ENCODE results near the gene LTBP1.
A peak's percentile ranks its signal among the peaks of the same experiment; 100 is the strongest.

The LTBP1 gene, protein sequence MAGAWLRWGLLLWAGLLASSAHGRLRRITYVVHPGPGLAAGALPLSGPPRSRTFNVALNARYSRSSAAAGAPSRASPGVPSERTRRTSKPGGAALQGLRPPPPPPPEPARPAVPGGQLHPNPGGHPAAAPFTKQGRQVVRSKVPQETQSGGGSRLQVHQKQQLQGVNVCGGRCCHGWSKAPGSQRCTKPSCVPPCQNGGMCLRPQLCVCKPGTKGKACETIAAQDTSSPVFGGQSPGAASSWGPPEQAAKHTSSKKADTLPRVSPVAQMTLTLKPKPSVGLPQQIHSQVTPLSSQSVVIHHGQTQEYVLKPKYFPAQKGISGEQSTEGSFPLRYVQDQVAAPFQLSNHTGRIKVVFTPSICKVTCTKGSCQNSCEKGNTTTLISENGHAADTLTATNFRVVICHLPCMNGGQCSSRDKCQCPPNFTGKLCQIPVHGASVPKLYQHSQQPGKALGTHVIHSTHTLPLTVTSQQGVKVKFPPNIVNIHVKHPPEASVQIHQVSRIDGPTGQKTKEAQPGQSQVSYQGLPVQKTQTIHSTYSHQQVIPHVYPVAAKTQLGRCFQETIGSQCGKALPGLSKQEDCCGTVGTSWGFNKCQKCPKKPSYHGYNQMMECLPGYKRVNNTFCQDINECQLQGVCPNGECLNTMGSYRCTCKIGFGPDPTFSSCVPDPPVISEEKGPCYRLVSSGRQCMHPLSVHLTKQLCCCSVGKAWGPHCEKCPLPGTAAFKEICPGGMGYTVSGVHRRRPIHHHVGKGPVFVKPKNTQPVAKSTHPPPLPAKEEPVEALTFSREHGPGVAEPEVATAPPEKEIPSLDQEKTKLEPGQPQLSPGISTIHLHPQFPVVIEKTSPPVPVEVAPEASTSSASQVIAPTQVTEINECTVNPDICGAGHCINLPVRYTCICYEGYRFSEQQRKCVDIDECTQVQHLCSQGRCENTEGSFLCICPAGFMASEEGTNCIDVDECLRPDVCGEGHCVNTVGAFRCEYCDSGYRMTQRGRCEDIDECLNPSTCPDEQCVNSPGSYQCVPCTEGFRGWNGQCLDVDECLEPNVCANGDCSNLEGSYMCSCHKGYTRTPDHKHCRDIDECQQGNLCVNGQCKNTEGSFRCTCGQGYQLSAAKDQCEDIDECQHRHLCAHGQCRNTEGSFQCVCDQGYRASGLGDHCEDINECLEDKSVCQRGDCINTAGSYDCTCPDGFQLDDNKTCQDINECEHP (N-terminal part only)

DNA sequence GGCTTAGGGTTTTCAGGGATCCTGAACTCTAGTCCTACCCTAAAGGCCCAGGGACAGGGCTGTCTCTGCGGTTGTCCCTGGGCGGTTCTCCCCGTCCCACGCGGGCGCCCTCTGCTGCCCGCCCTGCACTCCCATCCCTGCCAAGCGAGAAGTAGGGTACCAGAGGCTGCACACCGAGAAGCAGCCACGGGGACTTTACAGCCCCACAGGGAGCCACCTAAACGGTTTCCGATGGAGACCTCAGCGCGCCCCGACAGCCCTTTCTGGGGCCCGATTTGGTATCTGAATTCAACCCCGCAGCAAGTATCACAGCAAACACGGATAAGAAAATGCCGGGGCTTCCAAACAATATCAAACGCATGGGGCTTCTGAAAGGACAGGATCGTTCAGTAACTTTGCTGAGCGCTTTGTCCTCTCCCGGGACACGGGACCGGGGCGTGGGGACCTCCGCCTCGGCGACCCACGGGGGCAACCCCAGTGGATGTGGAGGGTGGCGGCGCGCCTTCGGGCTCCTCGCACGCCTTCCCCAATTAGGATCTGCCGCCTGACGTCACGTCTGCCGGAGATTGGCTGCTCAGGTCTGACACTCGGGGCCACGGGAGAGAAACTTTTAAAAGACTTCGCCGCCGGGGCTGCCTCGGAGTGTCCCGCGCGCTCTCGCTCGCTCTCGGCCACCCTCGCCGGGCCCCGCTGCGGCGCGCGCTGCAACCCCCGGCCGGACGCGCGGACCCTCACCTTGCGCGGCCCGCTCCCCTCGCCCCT is at the start of gene LTBP1:
Gene LTBP1 (plus strand): TSS at position 640 of the 762 bp plus-strand sequence. CDS start 372 bp downstream, outside the sequence.
- H3K4me3 ChIP-seq (ENCODE audit: low read depth, low read length) = peak within 1 kb of the TSS; percentile 74
- POLR2A ChIA-PET = interaction anchor here (1.2 kb wide), 1 partner anchor 68 kb away, joined by 3 read pairs; no protein-coding TSS in a partner anchor
- CTCF ChIA-PET = interaction anchor here (3.0 kb wide), 1 partner anchor 173 kb away, joined by 13 read pairs; no protein-coding TSS in a partner anchor
- TF ChIP-seq, protein P1, sequence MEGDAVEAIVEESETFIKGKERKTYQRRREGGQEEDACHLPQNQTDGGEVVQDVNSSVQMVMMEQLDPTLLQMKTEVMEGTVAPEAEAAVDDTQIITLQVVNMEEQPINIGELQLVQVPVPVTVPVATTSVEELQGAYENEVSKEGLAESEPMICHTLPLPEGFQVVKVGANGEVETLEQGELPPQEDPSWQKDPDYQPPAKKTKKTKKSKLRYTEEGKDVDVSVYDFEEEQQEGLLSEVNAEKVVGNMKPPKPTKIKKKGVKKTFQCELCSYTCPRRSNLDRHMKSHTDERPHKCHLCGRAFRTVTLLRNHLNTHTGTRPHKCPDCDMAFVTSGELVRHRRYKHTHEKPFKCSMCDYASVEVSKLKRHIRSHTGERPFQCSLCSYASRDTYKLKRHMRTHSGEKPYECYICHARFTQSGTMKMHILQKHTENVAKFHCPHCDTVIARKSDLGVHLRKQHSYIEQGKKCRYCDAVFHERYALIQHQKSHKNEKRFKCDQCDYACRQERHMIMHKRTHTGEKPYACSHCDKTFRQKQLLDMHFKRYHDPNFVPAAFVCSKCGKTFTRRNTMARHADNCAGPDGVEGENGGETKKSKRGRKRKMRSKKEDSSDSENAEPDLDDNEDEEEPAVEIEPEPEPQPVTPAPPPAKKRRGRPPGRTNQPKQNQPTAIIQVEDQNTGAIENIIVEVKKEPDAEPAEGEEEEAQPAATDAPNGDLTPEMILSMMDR (IDR thresholded peaks at IDR 0.05; ENCODE audit: insufficient read depth, low read length, missing control alignments) = peak; percentile 96
- DNase-seq (ENCODE audit: low read depth, low spot score) = no peak

DNA sequence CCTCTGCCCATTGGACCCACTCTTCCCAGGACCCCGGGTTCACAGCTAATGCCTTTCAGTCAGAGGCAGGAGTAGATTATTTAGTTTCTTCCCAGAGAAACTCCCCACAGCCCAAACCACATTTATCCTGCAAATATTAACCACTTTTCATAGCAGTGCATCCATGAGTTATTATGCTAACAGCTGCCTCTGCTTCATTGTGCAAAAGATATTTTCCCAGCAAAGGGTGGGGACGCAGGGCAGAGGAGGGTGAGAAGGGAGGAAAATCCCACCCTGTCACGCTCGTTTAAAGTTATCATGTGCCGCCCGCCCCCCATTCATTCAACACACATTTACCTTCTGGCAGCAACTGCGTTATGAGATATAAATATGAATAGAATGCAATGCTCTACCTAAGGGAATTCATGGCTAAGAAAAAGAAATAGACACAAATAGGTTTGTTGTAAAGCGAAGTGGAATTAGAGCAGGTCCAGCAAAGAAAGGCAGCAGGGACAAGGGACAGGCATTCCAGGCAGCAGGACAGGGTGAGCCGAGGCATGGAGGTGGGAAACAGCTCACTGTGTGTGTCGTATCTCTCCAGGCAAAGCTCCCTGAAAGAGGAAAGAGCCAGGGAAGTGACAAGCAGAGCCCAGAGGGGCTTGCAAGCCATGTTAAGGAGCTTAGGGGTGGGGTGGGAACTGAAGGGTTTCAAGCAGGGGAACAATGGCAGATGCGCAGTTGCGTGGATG is 46.3 kb upstream of the LTBP1 start:
- CTCF ChIA-PET = interaction anchor here (1.6 kb wide), 1 partner anchor 23 kb away, joined by 4 read pairs; no protein-coding TSS in a partner anchor

DNA sequence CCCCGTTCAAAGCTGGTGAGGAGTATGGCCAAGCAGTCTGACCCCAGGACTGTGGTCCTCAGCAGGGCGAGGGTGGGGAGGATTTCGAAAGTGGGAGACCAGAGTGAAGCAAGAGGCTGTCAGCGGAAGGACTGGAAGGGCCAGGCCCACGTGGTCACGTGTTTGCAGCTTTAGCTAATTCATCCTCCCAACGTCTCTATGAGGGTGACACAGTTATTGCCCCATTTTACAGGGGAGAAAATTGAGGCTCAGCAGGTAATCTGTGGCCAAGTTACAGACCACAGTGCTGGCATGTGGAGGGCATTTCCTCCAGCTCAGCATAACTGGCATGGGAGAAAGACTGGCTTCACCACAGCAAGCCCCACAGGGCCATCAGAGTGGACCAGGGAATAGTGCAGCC is 45.4 kb upstream of the LTBP1 start:
- CTCF ChIA-PET = interaction anchor here (1.6 kb wide), 1 partner anchor 22 kb away, joined by 4 read pairs; no protein-coding TSS in a partner anchor
- POLR2A ChIA-PET = no interaction called here
- TF ChIP-seq, protein P1 (IDR thresholded peaks at IDR 0.05; ENCODE audit: insufficient read depth, low read length, missing control alignments) = no peak

More for the DNA sequence above, 46.3 kb upstream of the LTBP1 start:
- H3K4me3 ChIP-seq (ENCODE audit: low read depth, low read length) = no peak overlapping the region
- DNase-seq (ENCODE audit: low read depth, low spot score) = no peak
- TF ChIP-seq, protein P1 (IDR thresholded peaks at IDR 0.05; ENCODE audit: insufficient read depth, low read length, missing control alignments) = no peak
- POLR2A ChIA-PET = no interaction called here

DNA sequence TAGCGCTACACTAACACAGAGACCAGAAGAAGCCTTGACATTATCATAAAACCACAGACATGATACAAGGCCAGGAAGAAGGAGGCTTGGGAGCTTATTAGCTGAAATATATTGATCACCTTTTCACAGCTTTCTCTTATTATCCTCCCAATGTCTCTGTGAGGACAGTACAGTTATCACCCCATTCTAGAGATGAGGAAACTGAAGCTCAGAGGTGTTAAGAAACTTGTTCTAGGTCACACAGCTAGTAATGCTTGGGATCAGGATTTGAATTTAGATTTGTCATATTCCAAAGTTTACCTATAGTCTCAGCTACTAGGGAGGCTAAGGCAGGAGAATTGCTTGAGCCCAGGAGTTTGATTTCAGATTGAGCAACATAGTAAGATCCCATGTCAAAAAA is 44.6 kb upstream of the LTBP1 start:
- TF ChIP-seq, protein P1 (IDR thresholded peaks at IDR 0.05; ENCODE audit: insufficient read depth, low read length, missing control alignments) = no peak
- no peak overlapping the region for H3K4me3 ChIP-seq (ENCODE audit: low read depth, low read length)
- CTCF ChIA-PET = no interaction called here
- no peak for DNase-seq (ENCODE audit: low read depth, low spot score)
- POLR2A ChIA-PET = no interaction called here

More for the DNA sequence above, 45.4 kb upstream of the LTBP1 start:
- DNase-seq (ENCODE audit: low read depth, low spot score) = no peak
- no peak overlapping the region for H3K4me3 ChIP-seq (ENCODE audit: low read depth, low read length)

DNA sequence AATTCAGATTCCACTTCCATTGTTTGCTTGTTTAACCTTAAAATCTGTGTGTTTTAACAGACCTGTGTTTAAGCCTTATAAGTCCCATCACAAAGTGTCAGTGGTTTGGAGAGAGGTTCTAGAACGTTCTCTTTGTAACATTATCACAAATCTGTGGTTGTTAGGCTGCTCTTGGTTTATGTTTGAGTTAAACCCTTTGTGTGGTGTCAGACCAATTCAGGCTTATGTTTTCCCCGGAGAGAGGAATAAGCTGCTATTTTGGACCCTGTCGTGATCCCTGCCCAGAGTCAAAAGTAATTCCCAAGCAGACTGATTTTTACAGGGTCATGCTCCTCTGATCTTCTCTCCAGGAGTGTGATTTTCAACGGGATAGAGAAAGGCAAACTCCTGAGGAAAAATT is 43.8 kb upstream of the LTBP1 start:
- no peak overlapping the region for H3K4me3 ChIP-seq (ENCODE audit: low read depth, low read length)
- ChIA-PET CTCF (no interaction called here), POLR2A (no interaction called here)
- no peak for DNase-seq (ENCODE audit: low read depth, low spot score)
- TF ChIP-seq, protein P1 (IDR thresholded peaks at IDR 0.05; ENCODE audit: insufficient read depth, low read length, missing control alignments) = no peak
